Measurements from ENCODE around the gene TPK1.

TPK1 gene

GRCh38 chr7:144720149-144720548, 115.7 kb downstream of the TPK1 start:
- DNase-seq (ENCODE audit: low spot score), result no peak
- TF ChIP-seq CTCF (IDR thresholded peaks at IDR 0.05; ENCODE audit: extremely low read depth, insufficient read depth, missing control alignments), result no peak
- in situ Hi-C loops (cut with MboI; ENCODE audit: low pct_unique_long_range_greater_than_20kb, low sequenced_read_pairs, unreplicated experiment), result no loop called here

GRCh38 chr7:144717720-144718119, 118.1 kb downstream of the TPK1 start:
- DNase-seq (ENCODE audit: low spot score), result no peak
- no peak for TF ChIP-seq CTCF (IDR thresholded peaks at IDR 0.05; ENCODE audit: extremely low read depth, insufficient read depth, missing control alignments)
- in situ Hi-C loops (cut with MboI; ENCODE audit: low pct_unique_long_range_greater_than_20kb, low sequenced_read_pairs, unreplicated experiment), result no loop called here

GRCh38 chr7:144713850-144714249, 122.0 kb downstream of the TPK1 start:
- TF ChIP-seq CTCF (IDR thresholded peaks at IDR 0.05; ENCODE audit: extremely low read depth, insufficient read depth, missing control alignments), result no peak
- DNase-seq (ENCODE audit: low spot score), result no peak
- in situ Hi-C loops (cut with MboI; ENCODE audit: low pct_unique_long_range_greater_than_20kb, low sequenced_read_pairs, unreplicated experiment), result no loop called here

- no peak for TF ChIP-seq CTCF (IDR thresholded peaks at IDR 0.05; ENCODE audit: extremely low read depth, insufficient read depth, missing control alignments)
- in situ Hi-C loops (cut with MboI; ENCODE audit: low pct_unique_long_range_greater_than_20kb, low sequenced_read_pairs, unreplicated experiment), result no loop called here
- no peak for DNase-seq (ENCODE audit: low spot score)
Observed at GRCh38 chr7:144710791-144711190, 125.1 kb downstream of the TPK1 start.

- TF ChIP-seq CTCF (IDR thresholded peaks at IDR 0.05; ENCODE audit: extremely low read depth, insufficient read depth, missing control alignments), result no peak
- no peak for DNase-seq (ENCODE audit: low spot score)
- in situ Hi-C loops (cut with MboI; ENCODE audit: low pct_unique_long_range_greater_than_20kb, low sequenced_read_pairs, unreplicated experiment), result no loop called here
Observed at GRCh38 chr7:144709066-144709465, 126.8 kb downstream of the TPK1 start.

GRCh38 chr7:144691240-144691639, 144.6 kb downstream of the TPK1 start:
- in situ Hi-C loops (cut with MboI; ENCODE audit: low pct_unique_long_range_greater_than_20kb, low sequenced_read_pairs, unreplicated experiment), result no loop called here
- TF ChIP-seq CTCF (IDR thresholded peaks at IDR 0.05; ENCODE audit: extremely low read depth, insufficient read depth, missing control alignments), result no peak
- no peak for DNase-seq (ENCODE audit: low spot score)
